Subcutaneous adipose tissue (tissue), 4 donors: ENCODE results near the gene OVAAL. TPM values are rescaled to one million over a fixed set of nuclear protein-coding genes. Genes with fewer than 3 reads are reported as not detected.

Experiments used
- CTCF ChIP-seq: fragments of 450-650 bp; IDR thresholded peaks from one replicate; pipeline ENCODE4 v1.5.1; 2016; ENCODE audit warnings: low read depth, mild to moderate bottlenecking, control low read depth, antibody characterized with exemption, moderate library complexity
- total RNA-seq, 4 donors: library from RNA; depleted of rRNA; stranded (reverse); fragments of >200 nt; gene quantifications; one replicate each; pipeline ENCODE4 v1.1.0, GENCODE V29; 2016

OVAAL gene
- total RNA-seq, 4 donors from 2014 or later: not detected

GRCh38 chr1:180542113-180542837 is 16.5 kb upstream of the OVAAL start:
- no peak for TF ChIP-seq CTCF

- no peak for TF ChIP-seq CTCF
Measured at GRCh38 chr1:180542838-180543145, 16.0 kb upstream of the OVAAL start.

- TF ChIP-seq CTCF: no peak
Measured at GRCh38 chr1:180544050-180544449, 14.7 kb upstream of the OVAAL start.

- TF ChIP-seq CTCF: no peak
Measured at GRCh38 chr1:180545991-180546390, 12.8 kb upstream of the OVAAL start.

GRCh38 chr1:180548686-180549317 is 10.0 kb upstream of the OVAAL start:
- no peak for TF ChIP-seq CTCF

- TF ChIP-seq CTCF: no peak
Measured at GRCh38 chr1:180550241-180550640, 8.5 kb upstream of the OVAAL start.

GRCh38 chr1:180551997-180552396 is 6.8 kb upstream of the OVAAL start:
- no peak for TF ChIP-seq CTCF
